HCT116 (cell line): ENCODE measurements around the gene TAF11L3. TPM values are rescaled to one million over a fixed set of nuclear protein-coding genes. Genes with fewer than 3 reads are reported as not detected.

Source experiments
- ATAC-seq: fragments of 200-7000 bp; cut with Tn5 transposase; 2 replicates; pipeline ENCODE4 v1.9.1; 2020; ENCODE audit warnings: mild to moderate bottlenecking, moderate library complexity
- BruUV-seq: library from RNA; stranded (reverse); fragments of 400-500 nt; replicated peaks from 2 replicates; lab custom pipeline; 2021; lab: Mats Ljungman, UMichigan
- CTCF ChIA-PET: fragments of 300-600 bp; sonication (Branson Sonifier 250); formaldehyde crosslinking; loops from one replicate; lab custom pipeline; 2021; ENCODE audit warnings: antibody characterized with exemption; lab: Charles Lee
- POLR2A ChIA-PET: fragments of 300-600, 350-600 bp; sonication (Branson Sonifier 250); formaldehyde crosslinking; loops from one replicate; lab custom pipeline; 2021; ENCODE audit warnings: antibody characterized with exemption; lab: Charles Lee
- RAD21 ChIA-PET, 2 experiments: fragments of 300-600 bp; sonication (Branson Sonifier 250); formaldehyde crosslinking; loops; one replicate each; lab custom pipeline; 2023; ENCODE audit warnings: low total read pairs in 2 of 2; ENCODE audit not compliant: uncharacterized antibody in 2 of 2, unreplicated experiment in 2 of 2, low non-redundant PET in 1 of 2; lab: Charles Lee
- DNase-seq: peaks from one replicate; pipeline ENCODE4 v3.0.0-alpha.2; 2010; ENCODE audit warnings: low read depth, low spot score
- H2AFZ ChIP-seq: fragments of 200-600 bp; shearing (Covaris generic), sonication (generic); 2 replicates; pipeline ENCODE4 v1.6.1; 2017; ENCODE audit warnings: low read depth, mixed run types, mixed read lengths, antibody characterized with exemption, low read length; ENCODE audit not compliant: poor library complexity, severe bottlenecking
- H3K27ac ChIP-seq: 2 replicates; pipeline ENCODE4 v1.5.1; 2012; ENCODE audit warnings: low read depth, low read length
- H3K27me3 ChIP-seq: fragments of 200-600 bp; sonication (generic); 2 replicates; pipeline ENCODE4 v1.6.1; 2016; ENCODE audit warnings: mixed run types, low read length, mixed read lengths; ENCODE audit not compliant: insufficient read depth
- H3K36me3 ChIP-seq, 2 experiments: fragments of 200-500 bp in 1 of 2; fragments of 200-600 bp in 1 of 2; sonication (Bioruptor generic) in 1 of 2; sonication (generic) in 1 of 2; 2 replicates each; pipeline versions ENCODE4 v1.5.1 to v1.6.1; 2014 to 2016; ENCODE audit warnings: low read length in 2 of 2, inconsistent platforms in 1 of 2, mixed read lengths in 1 of 2, mixed run types in 1 of 2; ENCODE audit not compliant: insufficient read depth in 2 of 2, control insufficient read depth in 1 of 2
- H3K4me1 ChIP-seq, 2 experiments: fragments of 200-600 bp in 1 of 2; sonication (generic) in 1 of 2; 2 replicates each; pipeline versions ENCODE4 v1.5.1 to v1.6.1; 2012 to 2017; ENCODE audit warnings: low read length in 2 of 2, inconsistent platforms in 1 of 2, mild to moderate bottlenecking in 1 of 2, mixed read lengths in 1 of 2, mixed run types in 1 of 2, moderate library complexity in 1 of 2; ENCODE audit not compliant: insufficient read depth in 2 of 2, control insufficient read depth in 1 of 2
- H3K4me2 ChIP-seq: fragments of 200-600 bp; sonication (generic); 2 replicates; pipeline ENCODE4 v1.6.1; 2017; ENCODE audit warnings: mixed run types, low read length, mixed read lengths
- H3K4me3 ChIP-seq, 2 experiments: fragments of 200-600 bp in 1 of 2; sonication (generic) in 1 of 2; replicated peaks in 1 of 2; 2 replicates each; pipeline ENCODE4 v1.5.1; 2011 to 2016; ENCODE audit warnings: low read length in 2 of 2, control low read depth in 1 of 2, low read depth in 1 of 2, mild to moderate bottlenecking in 1 of 2, mixed read lengths in 1 of 2, mixed run types in 1 of 2
- H3K79me2 ChIP-seq: fragments of 200-600 bp; sonication (generic); 2 replicates; pipeline ENCODE4 v1.6.1; 2017; ENCODE audit warnings: mild to moderate bottlenecking, mixed run types, low read length, moderate library complexity, mixed read lengths; ENCODE audit not compliant: insufficient read depth
- H3K9ac ChIP-seq: fragments of 200-600 bp; sonication (generic); 2 replicates; pipeline ENCODE4 v1.6.1; 2016; ENCODE audit warnings: low read length, mixed read lengths
- H3K9me2 ChIP-seq: fragments of 200-600 bp; sonication (generic), shearing (Covaris generic); 2 replicates; pipeline ENCODE4 v1.6.1; 2017; ENCODE audit warnings: mixed run types, mild to moderate bottlenecking, moderate library complexity; ENCODE audit not compliant: insufficient read depth
- H3K9me3 ChIP-seq, 2 experiments: fragments of 200-500 bp in 1 of 2; fragments of 200-600 bp in 1 of 2; sonication (Bioruptor generic) in 1 of 2; sonication (generic) in 1 of 2; 2 replicates each; pipeline ENCODE4 v1.6.1; 2014 to 2017; ENCODE audit warnings: low read length in 2 of 2, mixed read lengths in 2 of 2, inconsistent platforms in 1 of 2, low read depth in 1 of 2, mild to moderate bottlenecking in 1 of 2, mixed run types in 1 of 2, moderate library complexity in 1 of 2; ENCODE audit not compliant: control insufficient read depth in 1 of 2, insufficient read depth in 1 of 2
- H4K20me1 ChIP-seq: fragments of 200-600 bp; sonication (generic), shearing (Covaris generic); 2 replicates; pipeline ENCODE4 v1.6.1; 2017; ENCODE audit warnings: mixed run types, mild to moderate bottlenecking, moderate library complexity; ENCODE audit not compliant: insufficient read depth
- CEBPB ChIP-seq: IDR thresholded peaks from 2 replicates; pipeline ENCODE4 v1.6.1; 2012; ENCODE audit warnings: low read depth
- EGR1 ChIP-seq: IDR thresholded peaks from 2 replicates; pipeline ENCODE4 v1.6.1; 2012; ENCODE audit warnings: low read depth
- ELF1 ChIP-seq: IDR thresholded peaks from 2 replicates; pipeline ENCODE4 v1.6.1; 2012; ENCODE audit warnings: low read depth, borderline replicate concordance
- EZH2 ChIP-seq: fragments of 200-600 bp; sonication (generic); IDR thresholded peaks from 2 replicates; pipeline ENCODE4 v1.6.1; 2017; ENCODE audit warnings: antibody characterized with exemption, mixed run types
- EZH2phosphoT487 ChIP-seq: fragments of 200-600 bp; IDR thresholded peaks from 2 replicates; pipeline ENCODE4 v1.6.1; 2018; ENCODE audit warnings: antibody characterized with exemption, borderline replicate concordance
- JUND ChIP-seq: IDR thresholded peaks from 2 replicates; pipeline ENCODE4 v1.6.1; 2012
- POLR2A ChIP-seq: IDR thresholded peaks from 2 replicates; pipeline ENCODE4 v1.7.0; 2011; ENCODE audit warnings: borderline replicate concordance; ENCODE audit not compliant: insufficient read depth, insufficient read length; ENCODE audit errors: extremely low read depth
- POLR2AphosphoS5 ChIP-seq: IDR thresholded peaks from 2 replicates; pipeline ENCODE4 v1.6.1; 2011; ENCODE audit warnings: mild to moderate bottlenecking, low read depth, low read length, moderate library complexity
- RAD21 ChIP-seq: IDR thresholded peaks from 2 replicates; pipeline ENCODE4 v1.6.1; 2012; ENCODE audit warnings: low read depth, mild to moderate bottlenecking
- SP1 ChIP-seq: IDR thresholded peaks from 2 replicates; pipeline ENCODE4 v1.6.1; 2012; ENCODE audit warnings: low read depth
- SRF ChIP-seq: IDR thresholded peaks from 2 replicates; pipeline ENCODE4 v1.6.1; 2012; ENCODE audit warnings: low read depth
- TCF7L2 ChIP-seq: IDR thresholded peaks from 2 replicates; pipeline ENCODE4 v1.7.0; 2011; ENCODE audit warnings: borderline replicate concordance, inconsistent platforms; ENCODE audit not compliant: insufficient read depth, insufficient read length; ENCODE audit errors: extremely low read depth
- YY1 ChIP-seq: IDR thresholded peaks from 2 replicates; pipeline ENCODE4 v1.6.1; 2011; ENCODE audit warnings: low read length, low read depth, moderate library complexity, mild to moderate bottlenecking; ENCODE audit not compliant: insufficient replicate concordance; ENCODE audit errors: extremely low read depth
- ZFX ChIP-seq: fragments of 450-650 bp; IDR thresholded peaks from 2 replicates; pipeline ENCODE4 v1.6.1; 2017
- ZNF274 ChIP-seq: fragments of 200-500 bp; sonication (Bioruptor generic); IDR thresholded peaks from 2 replicates; pipeline ENCODE4 v1.6.1; 2014; ENCODE audit warnings: mild to moderate bottlenecking, low read depth, low read length, inconsistent platforms
- intact Hi-C: fragments of 100-400 bp; cut with micrococcal nuclease; formaldehyde crosslinking; loops from 2 replicates; pipeline ENCODE4 v1.10.0; 2022
- total RNA-seq: library from RNA; stranded (reverse); gene quantifications from one replicate; pipeline ENCODE4 v1.2.1, GENCODE V29; 2021; ENCODE audit not compliant: unreplicated experiment
- TF ChIP-seq, protein P1 (sequence below), 3 experiments: fragments of 200-600 bp in 1 of 3; sonication (generic) in 1 of 3; IDR thresholded peaks in 2 of 3; conservative IDR thresholded peaks in 1 of 3; 2 replicates each; pipeline ENCODE4 v1.5.1; 2012 to 2017; ENCODE audit warnings: low read depth in 2 of 3, low read length in 2 of 3, antibody characterized with exemption in 1 of 3, borderline replicate concordance in 1 of 3, control low read depth in 1 of 3, mild to moderate bottlenecking in 1 of 3, mixed read lengths in 1 of 3, mixed run types in 1 of 3, moderate library complexity in 1 of 3; ENCODE audit not compliant: insufficient read depth in 1 of 3
- TF ChIP-seq, protein P2 (sequence below): IDR thresholded peaks from 2 replicates; pipeline ENCODE4 v1.6.1; 2011; ENCODE audit warnings: mild to moderate bottlenecking, low read length, moderate library complexity; ENCODE audit not compliant: insufficient replicate concordance; ENCODE audit errors: extremely low read depth
- TF ChIP-seq, protein P3 (sequence below): IDR thresholded peaks from 2 replicates; pipeline ENCODE4 v1.6.1; 2012
- TF ChIP-seq, protein P4 (sequence below): IDR thresholded peaks from 2 replicates; pipeline ENCODE4 v1.6.1; 2012
- TF ChIP-seq, protein P5 (sequence below): IDR thresholded peaks from 2 replicates; pipeline ENCODE4 v1.6.1; 2012; ENCODE audit warnings: low read depth

TAF11L3 gene
- total RNA-seq, 1 experiment from 2014 or later: not detected

DNA sequence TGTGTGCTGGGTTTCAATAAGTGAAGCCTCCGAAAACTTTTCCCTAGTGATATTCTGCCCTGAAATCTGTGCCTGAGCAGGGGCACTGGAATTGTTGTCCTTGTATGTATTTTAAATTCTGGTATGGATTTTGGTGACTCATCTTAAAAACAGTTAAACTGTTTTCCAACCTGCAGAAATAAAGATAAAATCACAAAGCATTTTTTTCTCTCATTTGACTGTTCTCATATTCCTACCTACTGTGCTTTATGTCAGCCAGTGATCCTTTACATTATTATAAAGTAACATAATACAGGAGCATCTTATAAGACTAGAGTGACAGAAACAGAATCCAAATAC lies 31.0 kb upstream of the TAF11L3 start:
- no peaks in the 10 kb centered on the region for H3K9me2 ChIP-seq
- TF ChIP-seq EGR1 (no peak), RAD21 (no peak), JUND (no peak), SRF (no peak), ZFX (no peak), ZNF274 (no peak), ELF1 (no peak), EZH2 (no peak), YY1 (no peak), EZH2phosphoT487 (no peak), CEBPB (no peak), SP1 (no peak), POLR2AphosphoS5 (no peak), POLR2A (no peak), TCF7L2 (no peak)
- TF ChIP-seq, protein P1, sequence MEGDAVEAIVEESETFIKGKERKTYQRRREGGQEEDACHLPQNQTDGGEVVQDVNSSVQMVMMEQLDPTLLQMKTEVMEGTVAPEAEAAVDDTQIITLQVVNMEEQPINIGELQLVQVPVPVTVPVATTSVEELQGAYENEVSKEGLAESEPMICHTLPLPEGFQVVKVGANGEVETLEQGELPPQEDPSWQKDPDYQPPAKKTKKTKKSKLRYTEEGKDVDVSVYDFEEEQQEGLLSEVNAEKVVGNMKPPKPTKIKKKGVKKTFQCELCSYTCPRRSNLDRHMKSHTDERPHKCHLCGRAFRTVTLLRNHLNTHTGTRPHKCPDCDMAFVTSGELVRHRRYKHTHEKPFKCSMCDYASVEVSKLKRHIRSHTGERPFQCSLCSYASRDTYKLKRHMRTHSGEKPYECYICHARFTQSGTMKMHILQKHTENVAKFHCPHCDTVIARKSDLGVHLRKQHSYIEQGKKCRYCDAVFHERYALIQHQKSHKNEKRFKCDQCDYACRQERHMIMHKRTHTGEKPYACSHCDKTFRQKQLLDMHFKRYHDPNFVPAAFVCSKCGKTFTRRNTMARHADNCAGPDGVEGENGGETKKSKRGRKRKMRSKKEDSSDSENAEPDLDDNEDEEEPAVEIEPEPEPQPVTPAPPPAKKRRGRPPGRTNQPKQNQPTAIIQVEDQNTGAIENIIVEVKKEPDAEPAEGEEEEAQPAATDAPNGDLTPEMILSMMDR (IDR thresholded peaks at IDR 0.05 in 2 of 3, conservative IDR thresholded peaks at IDR 0.05 in 1 of 3; ENCODE audit: borderline replicate concordance in 1 of 3, insufficient read depth in 1 of 3, low read depth in 2 of 3, low read length in 2 of 3): no peak
- TF ChIP-seq, protein P2, sequence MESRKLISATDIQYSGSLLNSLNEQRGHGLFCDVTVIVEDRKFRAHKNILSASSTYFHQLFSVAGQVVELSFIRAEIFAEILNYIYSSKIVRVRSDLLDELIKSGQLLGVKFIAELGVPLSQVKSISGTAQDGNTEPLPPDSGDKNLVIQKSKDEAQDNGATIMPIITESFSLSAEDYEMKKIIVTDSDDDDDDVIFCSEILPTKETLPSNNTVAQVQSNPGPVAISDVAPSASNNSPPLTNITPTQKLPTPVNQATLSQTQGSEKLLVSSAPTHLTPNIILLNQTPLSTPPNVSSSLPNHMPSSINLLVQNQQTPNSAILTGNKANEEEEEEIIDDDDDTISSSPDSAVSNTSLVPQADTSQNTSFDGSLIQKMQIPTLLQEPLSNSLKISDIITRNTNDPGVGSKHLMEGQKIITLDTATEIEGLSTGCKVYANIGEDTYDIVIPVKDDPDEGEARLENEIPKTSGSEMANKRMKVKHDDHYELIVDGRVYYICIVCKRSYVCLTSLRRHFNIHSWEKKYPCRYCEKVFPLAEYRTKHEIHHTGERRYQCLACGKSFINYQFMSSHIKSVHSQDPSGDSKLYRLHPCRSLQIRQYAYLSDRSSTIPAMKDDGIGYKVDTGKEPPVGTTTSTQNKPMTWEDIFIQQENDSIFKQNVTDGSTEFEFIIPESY: no peak
- TF ChIP-seq, protein P3, sequence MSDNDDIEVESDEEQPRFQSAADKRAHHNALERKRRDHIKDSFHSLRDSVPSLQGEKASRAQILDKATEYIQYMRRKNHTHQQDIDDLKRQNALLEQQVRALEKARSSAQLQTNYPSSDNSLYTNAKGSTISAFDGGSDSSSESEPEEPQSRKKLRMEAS: no peak
- TF ChIP-seq, protein P4, sequence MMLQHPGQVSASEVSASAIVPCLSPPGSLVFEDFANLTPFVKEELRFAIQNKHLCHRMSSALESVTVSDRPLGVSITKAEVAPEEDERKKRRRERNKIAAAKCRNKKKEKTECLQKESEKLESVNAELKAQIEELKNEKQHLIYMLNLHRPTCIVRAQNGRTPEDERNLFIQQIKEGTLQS: no peak
- TF ChIP-seq, protein P5, sequence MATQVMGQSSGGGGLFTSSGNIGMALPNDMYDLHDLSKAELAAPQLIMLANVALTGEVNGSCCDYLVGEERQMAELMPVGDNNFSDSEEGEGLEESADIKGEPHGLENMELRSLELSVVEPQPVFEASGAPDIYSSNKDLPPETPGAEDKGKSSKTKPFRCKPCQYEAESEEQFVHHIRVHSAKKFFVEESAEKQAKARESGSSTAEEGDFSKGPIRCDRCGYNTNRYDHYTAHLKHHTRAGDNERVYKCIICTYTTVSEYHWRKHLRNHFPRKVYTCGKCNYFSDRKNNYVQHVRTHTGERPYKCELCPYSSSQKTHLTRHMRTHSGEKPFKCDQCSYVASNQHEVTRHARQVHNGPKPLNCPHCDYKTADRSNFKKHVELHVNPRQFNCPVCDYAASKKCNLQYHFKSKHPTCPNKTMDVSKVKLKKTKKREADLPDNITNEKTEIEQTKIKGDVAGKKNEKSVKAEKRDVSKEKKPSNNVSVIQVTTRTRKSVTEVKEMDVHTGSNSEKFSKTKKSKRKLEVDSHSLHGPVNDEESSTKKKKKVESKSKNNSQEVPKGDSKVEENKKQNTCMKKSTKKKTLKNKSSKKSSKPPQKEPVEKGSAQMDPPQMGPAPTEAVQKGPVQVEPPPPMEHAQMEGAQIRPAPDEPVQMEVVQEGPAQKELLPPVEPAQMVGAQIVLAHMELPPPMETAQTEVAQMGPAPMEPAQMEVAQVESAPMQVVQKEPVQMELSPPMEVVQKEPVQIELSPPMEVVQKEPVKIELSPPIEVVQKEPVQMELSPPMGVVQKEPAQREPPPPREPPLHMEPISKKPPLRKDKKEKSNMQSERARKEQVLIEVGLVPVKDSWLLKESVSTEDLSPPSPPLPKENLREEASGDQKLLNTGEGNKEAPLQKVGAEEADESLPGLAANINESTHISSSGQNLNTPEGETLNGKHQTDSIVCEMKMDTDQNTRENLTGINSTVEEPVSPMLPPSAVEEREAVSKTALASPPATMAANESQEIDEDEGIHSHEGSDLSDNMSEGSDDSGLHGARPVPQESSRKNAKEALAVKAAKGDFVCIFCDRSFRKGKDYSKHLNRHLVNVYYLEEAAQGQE: no peak
- H3K4me2 ChIP-seq: no peak overlapping the region
- no peak overlapping the region for H2AFZ ChIP-seq
- no peaks in the 10 kb centered on the region for H4K20me1 ChIP-seq
- RAD21 ChIA-PET: no interaction called here
- no peak overlapping the region for H3K27ac ChIP-seq
- no peaks in the 10 kb centered on the region for H3K27me3 ChIP-seq
- intact Hi-C loops: no loop called here
- no peaks in the 10 kb centered on the region for H3K36me3 ChIP-seq
- H3K79me2 ChIP-seq: no peaks in the 10 kb centered on the region
- no peak overlapping the region for H3K4me3 ChIP-seq
- CTCF ChIA-PET: no interaction called here
- H3K9ac ChIP-seq: no peak overlapping the region
- DNase-seq: no peak
- no peaks in the 10 kb centered on the region for H3K4me1 ChIP-seq
- no TSS peak for BruUV-seq
- H3K9me3 ChIP-seq: no peaks in the 10 kb centered on the region
- ATAC-seq: no peak
- POLR2A ChIA-PET: no interaction called here
